Transverse colon (tissue), 4 donors: ENCODE data around the gene PAQR5. TPM values are rescaled to one million over a fixed set of nuclear protein-coding genes. Genes with fewer than 3 reads are reported as not detected.
A peak's percentile ranks its signal among the peaks of the same experiment; 100 is the strongest.
"Not testable (repeated sequence)": the region's sequence is repeated elsewhere in the genome, so short reads cannot be mapped to it uniquely, and the experiment has no call there.

Source experiments
- DNase-seq: peaks from one replicate; pipeline ENCODE4 v3.0.0-alpha.2; 2019
- H3K27ac ChIP-seq, 4 donors: fragments of 200-600 bp; sonication (generic); 2 replicates each; pipeline ENCODE4 v1.5.1; 2016 to 2018; ENCODE audit warnings: inconsistent platforms in 4 of 4
- H3K27me3 ChIP-seq: fragments of 200-600 bp; sonication (generic); 2 replicates; pipeline ENCODE4 v1.5.1; 2017; ENCODE audit warnings: inconsistent platforms
- H3K36me3 ChIP-seq, 4 donors: fragments of 200-600 bp; sonication (generic); 2 replicates each; pipeline ENCODE4 v1.5.1; 2017 to 2019; ENCODE audit warnings: inconsistent platforms in 4 of 4
- H3K4me1 ChIP-seq, 4 donors: fragments of 200-600 bp; sonication (generic); 2 replicates each; pipeline ENCODE4 v1.5.1; 2017 to 2020; ENCODE audit warnings: inconsistent platforms in 4 of 4
- H3K4me3 ChIP-seq, 4 donors: fragments of 200-600 bp; sonication (generic); 1 replicate in 1 of 4; 2 replicates in 3 of 4; pipeline versions ENCODE4 v1.5.1 to v1.6.1; 2017 to 2019; ENCODE audit warnings: inconsistent platforms in 4 of 4
- H3K9me3 ChIP-seq, 2 donors: fragments of 200-600 bp; sonication (generic); 2 replicates each; pipeline ENCODE4 v1.5.1; 2017 to 2019; ENCODE audit warnings: inconsistent platforms in 2 of 2
- EP300 ChIP-seq: sonication (generic); formaldehyde crosslinking; IDR thresholded peaks from one replicate; pipeline ENCODE4 v1.6.1; 2017; ENCODE audit warnings: antibody characterized with exemption, low read depth
- POLR2A ChIP-seq: fragments of 450-650 bp; IDR thresholded peaks from one replicate; pipeline ENCODE4 v1.6.1; 2016; ENCODE audit warnings: antibody characterized with exemption, mild to moderate bottlenecking, moderate library complexity
- POLR2AphosphoS5 ChIP-seq, 3 donors: sonication (generic); formaldehyde crosslinking; IDR thresholded peaks; one replicate each; pipeline ENCODE4 v1.6.1; 2016; ENCODE audit warnings: antibody characterized with exemption in 3 of 3
- WGBS, 2 donors: methylation state at CpG; one replicate each; pipeline ENCODE4 v1.1.5; 2018; ENCODE audit warnings: low coverage in 1 of 2; 5-methylcytosine and 5-hydroxymethylcytosine counted together
- in situ Hi-C, 4 donors: fragments of 200-750 bp; cut with MboI; loops; one replicate each; pipeline versions ENCODE4 v1.15.0 to v1.15.1; 2017; ENCODE audit warnings: low sequenced_read_pairs in 3 of 4, low pct_ligation_motif_present in 1 of 4, low pct_unique_long_range_greater_than_20kb in 1 of 4
- intact Hi-C: fragments of 100-400 bp; cut with DNase I; formaldehyde crosslinking; loops from one replicate; pipeline ENCODE4 v1.15.1; 2023; ENCODE audit warnings: low total_unique reads
- total RNA-seq, 4 donors: library from RNA; depleted of rRNA; stranded (reverse); fragments of >200 nt; gene quantifications; one replicate each; pipeline ENCODE4 v1.1.0, GENCODE V29; 2016
- TF ChIP-seq, protein P1 (sequence below), 5 experiments: fragments of 200-600 bp in 3 of 5; fragments of 450-650 bp in 2 of 5; sonication (generic) in 3 of 5; IDR thresholded peaks; 1 replicate in 2 of 5; 2 replicates in 3 of 5; pipeline ENCODE4 v1.5.1; 2016 to 2017; ENCODE audit warnings: antibody characterized with exemption in 5 of 5, inconsistent platforms in 3 of 5, mild to moderate bottlenecking in 2 of 5, moderate library complexity in 1 of 5

Gene PAQR5
- total RNA-seq, 4 donors from 2014 or later: 21.1 to 80.0 (median 48.9) TPM

GRCh38 chr15:69446953-69447352 is 148.2 kb downstream of the PAQR5 start:
- Histone ChIP-seq H3K4me3 (no peak overlapping the region), H3K4me1 (peaks cover 0 to 6% (median 1%) of the 10 kb centered on the region in 4 donors), H3K27ac (no peak overlapping the region), H3K36me3 (no peaks in the 10 kb centered on the region), H3K9me3 (no peaks in the 10 kb centered on the region), H3K27me3 (no peaks in the 10 kb centered on the region)
- intact Hi-C loops (no loop called here), in situ Hi-C loops (no loop called here)
- no peak for DNase-seq
- 60 to 65% methylated on average over 1 to 2 of the region's 2 CpGs for WGBS, 2 donors
- TF ChIP-seq, protein P1, sequence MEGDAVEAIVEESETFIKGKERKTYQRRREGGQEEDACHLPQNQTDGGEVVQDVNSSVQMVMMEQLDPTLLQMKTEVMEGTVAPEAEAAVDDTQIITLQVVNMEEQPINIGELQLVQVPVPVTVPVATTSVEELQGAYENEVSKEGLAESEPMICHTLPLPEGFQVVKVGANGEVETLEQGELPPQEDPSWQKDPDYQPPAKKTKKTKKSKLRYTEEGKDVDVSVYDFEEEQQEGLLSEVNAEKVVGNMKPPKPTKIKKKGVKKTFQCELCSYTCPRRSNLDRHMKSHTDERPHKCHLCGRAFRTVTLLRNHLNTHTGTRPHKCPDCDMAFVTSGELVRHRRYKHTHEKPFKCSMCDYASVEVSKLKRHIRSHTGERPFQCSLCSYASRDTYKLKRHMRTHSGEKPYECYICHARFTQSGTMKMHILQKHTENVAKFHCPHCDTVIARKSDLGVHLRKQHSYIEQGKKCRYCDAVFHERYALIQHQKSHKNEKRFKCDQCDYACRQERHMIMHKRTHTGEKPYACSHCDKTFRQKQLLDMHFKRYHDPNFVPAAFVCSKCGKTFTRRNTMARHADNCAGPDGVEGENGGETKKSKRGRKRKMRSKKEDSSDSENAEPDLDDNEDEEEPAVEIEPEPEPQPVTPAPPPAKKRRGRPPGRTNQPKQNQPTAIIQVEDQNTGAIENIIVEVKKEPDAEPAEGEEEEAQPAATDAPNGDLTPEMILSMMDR (IDR thresholded peaks at IDR 0.05): no peak
- TF ChIP-seq POLR2AphosphoS5 (IDR thresholded peaks at IDR 0.05) (no peak), POLR2A (no peak), EP300 (no peak)

DNA sequence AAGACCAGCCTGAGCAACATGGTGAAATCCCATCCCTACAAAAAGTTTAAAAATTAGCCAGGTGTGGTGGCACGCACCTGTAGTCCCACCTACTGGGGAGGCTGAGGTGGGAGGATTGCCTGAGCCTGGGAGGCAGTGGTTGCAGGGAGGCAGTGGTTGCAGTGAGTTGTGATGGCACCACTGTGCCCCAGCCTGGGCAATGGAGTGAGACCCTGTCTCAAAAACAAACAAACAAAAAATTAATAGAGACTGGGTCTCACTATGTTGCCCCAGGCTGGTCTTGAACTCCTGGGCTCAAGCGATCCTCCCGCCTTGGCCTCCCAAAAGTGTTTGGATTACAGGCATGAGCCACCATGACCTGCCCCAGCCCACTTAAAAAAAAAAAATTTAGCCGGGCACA is 151.5 kb downstream of the PAQR5 start:
- peaks cover 9 to 27% (median 19%) of the 10 kb centered on the region in 4 donors for H3K4me1 ChIP-seq
- intact Hi-C loops, H3K9me3 ChIP-seq, H3K27me3 ChIP-seq, H3K27ac ChIP-seq, DNase-seq, in situ Hi-C loops, H3K36me3 ChIP-seq, H3K4me3 ChIP-seq: not testable (repeated sequence)
- WGBS, 2 donors: 60 to 91% methylated on average over 1 to 4 of the region's 4 CpGs

DNA sequence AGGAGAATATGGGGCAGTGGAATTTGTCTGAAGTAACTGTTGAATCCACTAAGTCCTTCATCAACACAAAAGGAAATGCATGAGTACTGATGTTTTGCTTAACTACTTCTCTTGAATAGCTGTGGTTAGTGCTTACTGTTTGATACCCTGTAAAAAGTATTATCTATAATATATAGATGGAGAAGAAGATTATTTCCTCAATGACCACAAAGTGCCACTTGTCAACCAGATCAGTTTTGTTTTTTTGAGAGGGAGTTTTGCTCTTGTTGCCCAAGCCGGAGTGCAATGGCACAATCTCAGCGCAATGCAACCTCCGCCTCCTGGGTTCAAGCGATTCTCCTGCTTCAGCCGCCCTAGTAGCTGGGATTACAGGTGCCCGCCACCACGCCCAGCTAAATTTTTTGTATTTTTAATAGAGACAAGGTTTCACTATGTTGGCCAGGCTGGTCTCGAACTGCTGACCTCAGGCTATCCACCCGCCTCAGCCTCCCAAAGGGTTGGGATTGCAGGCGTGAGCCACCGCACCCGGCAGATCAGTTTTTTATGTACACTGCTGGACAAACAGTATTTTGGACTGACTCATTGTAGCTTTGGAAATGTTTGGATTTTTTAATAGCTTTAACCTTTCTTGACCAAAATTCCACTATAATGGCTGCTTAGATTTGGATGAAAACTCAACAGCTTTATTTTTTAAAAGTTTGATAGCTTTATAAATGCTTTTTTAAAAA is 152.4 kb downstream of the PAQR5 start:
- H3K36me3 ChIP-seq: no peaks in the 10 kb centered on the region
- TF ChIP-seq EP300: no peak
- TF ChIP-seq, protein P1 (IDR thresholded peaks at IDR 0.05): no peak
- no peak for TF ChIP-seq POLR2AphosphoS5 (IDR thresholded peaks at IDR 0.05)
- TF ChIP-seq POLR2A: no peak
- peaks cover 14 to 33% (median 24%) of the 10 kb centered on the region in 4 donors for H3K4me1 ChIP-seq
- H3K9me3 ChIP-seq: no peaks in the 10 kb centered on the region
- no peak overlapping the region for H3K4me3 ChIP-seq
- in situ Hi-C loops: no loop called here
- intact Hi-C loops: no loop called here
- DNase-seq: no peak
- 89% methylated on average over 12 of the region's 12 CpGs; no CpG with 5 or more reads in 1 of the 2 donors for WGBS, 2 donors
- H3K27me3 ChIP-seq: no peaks in the 10 kb centered on the region
- peak overlapping the region; percentile 95 to 97 (median 96) for H3K27ac ChIP-seq

- WGBS, 2 donors: 7 to 42% methylated on average over 6 to 32 of the region's 32 CpGs
- H3K36me3 ChIP-seq: peaks cover 0 to 8% (median 0%) of the 10 kb centered on the region in 4 donors
- H3K27ac ChIP-seq: peak overlapping the region; percentile 95 to 97 (median 96)
- in situ Hi-C loops: no loop called here
- intact Hi-C loops: no loop called here
- H3K4me1 ChIP-seq: peaks cover 14 to 33% (median 24%) of the 10 kb centered on the region in 4 donors
- no peak for DNase-seq
- H3K27me3 ChIP-seq: no peaks in the 10 kb centered on the region
- H3K4me3 ChIP-seq: peak overlapping the region; percentile 38 to 88 (median 83)
- TF ChIP-seq POLR2A (no peak), POLR2AphosphoS5 (IDR thresholded peaks at IDR 0.05) (no peak), EP300 (no peak)
- TF ChIP-seq, protein P1 (IDR thresholded peaks at IDR 0.05): no peak
- H3K9me3 ChIP-seq: no peaks in the 10 kb centered on the region
Measured at GRCh38 chr15:69451951-69452691, 153.4 kb downstream of the PAQR5 start.
